Fibroblast of gingiva (primary cell): ENCODE data around the gene FAM43B.

Experiments
- DNase-seq: peaks from one replicate; pipeline ENCODE4 v3.0.0-alpha.2; 2011; ENCODE audit warnings: low read depth

FAM43B gene

GRCh38 chr1:20593756-20594155, 41.4 kb downstream of the FAM43B start:
- DNase-seq: no peak

GRCh38 chr1:20594746-20595145, 42.4 kb downstream of the FAM43B start:
- DNase-seq: no peak

DNA sequence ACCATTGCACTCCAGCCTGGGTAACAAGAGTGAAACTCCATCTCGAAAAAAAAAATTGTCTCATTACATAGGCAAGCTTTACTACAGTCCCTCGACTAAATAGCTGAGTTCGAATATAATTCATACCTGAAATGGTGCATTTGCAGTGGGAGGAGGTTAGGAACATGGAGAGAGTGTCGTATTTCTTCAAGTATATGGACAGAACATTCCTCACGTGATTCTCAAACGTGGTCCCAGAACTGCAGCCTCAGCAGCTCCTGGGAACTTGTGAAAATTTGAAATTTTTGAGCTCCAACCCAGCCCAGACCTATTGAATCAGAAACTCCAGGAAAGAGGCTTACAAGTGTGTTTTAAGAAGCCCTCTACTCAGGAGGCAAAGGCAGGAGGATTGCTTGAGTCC, 43.7 kb downstream of the FAM43B start:
- DNase-seq: no peak

DNA sequence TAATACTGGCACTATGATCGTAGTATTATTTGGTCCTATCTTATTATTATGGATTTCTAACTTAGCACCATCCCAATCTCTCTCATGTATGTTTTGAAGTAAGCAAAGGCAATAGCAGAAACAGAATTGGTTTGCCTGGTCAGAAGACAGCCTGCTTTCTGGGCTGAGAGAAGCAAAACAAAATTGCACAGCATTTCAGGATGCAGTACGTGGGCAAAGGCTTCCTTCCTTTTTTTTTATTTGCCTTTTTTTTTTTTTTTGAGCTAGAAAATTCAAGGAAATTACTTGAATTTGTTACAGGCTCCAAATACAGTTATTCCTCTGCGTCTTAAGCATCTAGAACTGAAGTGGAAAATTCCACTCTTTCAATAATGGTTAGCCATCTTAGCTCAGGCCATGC, 45.3 kb downstream of the FAM43B start:
- no peak for DNase-seq

DNA sequence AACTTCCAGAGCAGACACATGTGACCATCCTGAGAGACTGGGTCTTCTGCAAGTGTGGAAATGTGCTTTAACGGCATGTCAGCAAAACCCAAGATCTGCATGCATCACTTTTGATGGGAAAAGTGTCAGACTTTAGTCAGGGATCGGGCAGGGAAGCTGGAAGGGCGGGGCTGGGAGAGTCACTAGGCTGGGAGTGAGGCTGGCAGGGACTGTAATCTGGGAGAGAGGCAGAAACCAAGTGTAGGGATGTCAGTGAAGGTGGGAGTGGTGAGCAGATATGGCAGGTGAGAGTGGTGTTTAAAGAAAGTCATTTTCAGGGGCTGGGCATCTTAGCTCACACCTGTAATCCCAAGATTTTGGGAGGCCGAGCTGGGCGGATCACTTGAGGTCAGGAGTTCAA, 47.8 kb downstream of the FAM43B start:
- DNase-seq: no peak

DNA sequence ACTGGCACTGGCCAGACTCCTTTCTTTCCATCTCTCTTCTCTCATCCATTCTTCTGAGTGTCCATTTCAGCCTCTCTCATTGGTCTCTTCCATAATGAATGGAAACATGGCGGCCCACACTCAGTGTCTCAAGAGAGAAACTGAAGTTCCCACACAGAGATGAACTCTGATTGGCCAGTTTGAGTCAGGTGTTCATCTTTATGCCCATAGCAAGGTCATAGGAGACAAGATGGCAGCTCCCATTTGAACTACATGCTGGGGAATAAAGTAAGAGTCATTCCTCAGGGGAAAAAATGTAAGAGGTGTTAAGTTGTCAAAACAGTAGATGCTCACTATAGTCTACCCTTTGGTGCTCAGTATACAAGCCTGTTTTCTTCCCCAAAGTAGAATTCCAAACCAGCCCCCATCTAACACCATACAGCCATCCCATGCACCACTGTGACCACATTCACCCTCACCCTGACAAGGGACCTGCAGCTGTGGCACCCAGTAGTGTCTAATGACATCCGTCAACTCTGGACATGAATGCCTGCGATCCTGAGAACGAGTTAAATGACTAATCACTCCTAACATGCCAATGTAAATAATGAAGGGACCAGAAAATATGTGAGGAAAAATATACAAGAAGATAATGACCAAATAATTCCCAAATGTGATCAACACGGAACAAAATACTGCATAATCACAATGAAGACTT, 48.9 kb downstream of the FAM43B start:
- no peak for DNase-seq

DNA sequence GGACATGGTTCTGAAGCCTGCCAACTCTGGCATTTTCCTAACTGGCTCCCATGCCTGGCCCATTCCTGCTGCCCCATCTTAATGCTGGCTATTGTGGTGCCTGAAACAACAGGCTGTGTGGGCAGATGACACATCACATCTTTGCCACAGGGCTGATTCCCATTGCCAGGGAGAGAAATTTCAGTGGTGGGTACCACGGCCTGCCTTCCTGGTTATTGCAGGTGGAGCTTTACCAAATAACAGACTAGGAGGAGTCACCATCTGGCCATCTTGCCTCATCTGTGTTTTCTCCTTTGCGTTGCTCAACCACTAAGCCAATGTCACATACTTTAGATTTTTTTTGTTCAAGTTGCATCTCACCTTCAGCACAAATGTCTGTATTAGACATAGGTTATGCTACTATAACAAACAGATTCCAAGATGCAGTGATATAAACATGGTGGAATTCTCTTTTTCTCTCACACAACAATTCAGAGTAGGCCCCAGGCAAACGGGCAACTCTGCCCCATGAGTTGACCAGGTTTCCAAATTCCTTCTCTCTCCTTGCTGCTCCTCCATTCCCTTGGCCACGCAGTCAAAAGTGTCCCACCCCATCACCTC, 50.6 kb downstream of the FAM43B start:
- no peak for DNase-seq

- peak; percentile 62 for DNase-seq
Observed at GRCh38 chr1:20603504-20604464, 51.4 kb downstream of the FAM43B start.
